ENCODE measurements around the gene CLIC4.

Gene CLIC4

DNA sequence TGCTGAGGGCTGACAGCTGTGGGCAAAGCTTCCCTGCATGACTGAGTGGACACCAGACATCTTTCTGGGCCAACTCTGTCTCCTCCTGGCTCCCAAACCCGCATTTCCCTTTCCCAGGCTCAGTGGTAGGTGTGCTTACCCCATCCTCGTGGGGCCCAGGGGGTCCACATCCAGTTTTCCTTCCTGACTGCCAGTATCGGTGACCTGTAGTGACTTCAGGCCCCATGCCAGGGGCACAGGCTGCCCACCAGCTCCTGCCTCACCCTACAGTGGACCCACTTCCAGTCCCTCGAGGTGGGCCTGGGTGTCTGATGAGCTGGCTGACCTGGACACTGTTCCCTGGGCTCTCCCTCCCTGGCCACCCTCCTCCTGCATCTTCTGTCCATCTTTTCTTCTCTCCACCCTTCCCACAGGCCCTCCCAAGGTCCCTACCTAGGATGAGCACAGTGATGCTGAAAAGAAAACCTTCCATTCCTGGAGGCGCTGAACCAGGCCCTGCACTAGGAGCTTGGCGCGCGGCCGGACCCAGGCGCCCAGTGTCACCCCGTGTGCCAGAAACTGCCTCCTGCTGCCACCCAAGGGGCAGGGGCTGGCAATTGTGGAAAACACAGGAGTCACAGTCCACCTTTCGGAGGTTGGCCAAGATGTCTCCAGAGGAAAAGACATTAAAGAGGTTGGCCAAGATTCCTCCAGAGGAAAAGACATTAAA lies 117.7 kb downstream of the CLIC4 start:
- DNase-seq = no peak

DNA sequence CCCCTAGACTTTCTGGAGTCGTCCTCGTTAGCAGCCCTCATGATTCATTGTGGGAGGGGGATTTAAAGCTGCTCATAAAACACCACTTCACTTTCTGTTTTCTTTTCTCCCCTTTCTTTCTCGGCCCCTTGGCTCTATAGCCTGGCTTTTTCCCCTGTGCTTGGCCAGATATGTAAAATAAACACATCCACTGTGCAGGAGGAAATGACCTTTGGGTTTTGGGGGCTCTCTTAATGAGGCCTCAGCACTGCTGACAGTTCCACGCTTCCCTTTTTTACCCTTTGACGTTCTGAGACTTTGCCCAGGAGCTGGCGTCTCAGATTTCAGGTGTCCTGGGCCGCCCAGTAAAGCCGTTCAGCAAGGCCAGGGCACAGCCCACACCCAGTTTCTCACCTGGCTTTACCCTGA lies 119.1 kb downstream of the CLIC4 start:
- DNase-seq = no peak

DNA sequence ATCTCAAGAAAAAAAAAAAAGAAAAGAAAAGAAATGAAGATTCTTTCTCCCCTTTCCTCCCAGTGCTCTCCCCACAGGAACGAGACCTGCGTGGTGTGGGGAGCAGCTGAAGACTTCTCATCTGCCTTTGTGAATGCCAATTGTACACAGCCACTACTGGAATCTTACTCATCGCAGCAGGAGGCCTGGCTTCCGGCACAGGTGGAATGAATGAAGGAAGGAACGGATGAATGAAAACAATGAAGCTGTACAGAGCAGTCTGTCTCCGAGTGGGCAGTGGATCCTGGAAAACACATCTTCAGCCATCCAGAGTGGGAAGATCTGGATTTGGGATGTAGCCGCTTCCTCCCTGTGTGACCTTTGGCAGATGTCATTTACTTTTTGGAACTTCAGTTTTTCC lies 119.9 kb downstream of the CLIC4 start:
- no peak for DNase-seq

DNA sequence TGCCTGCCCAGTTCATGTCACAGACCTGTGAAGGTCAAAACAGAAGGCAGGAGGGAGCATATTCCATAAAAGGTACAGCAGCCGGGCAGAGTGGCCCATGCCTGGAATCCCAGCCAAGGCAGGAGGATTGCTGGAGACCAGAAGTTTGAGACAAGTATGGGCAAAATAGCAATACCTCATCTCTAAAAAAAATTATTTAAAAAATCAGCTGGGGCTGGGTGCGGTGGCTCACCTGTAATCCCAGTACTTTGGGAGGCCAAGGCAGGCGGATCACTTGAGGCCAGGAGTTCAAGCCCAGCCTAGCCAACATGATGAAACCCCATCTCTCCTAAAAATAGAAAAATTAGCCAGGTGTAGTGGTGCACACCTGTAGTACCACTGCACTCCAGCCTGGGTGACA lies 120.3 kb downstream of the CLIC4 start:
- DNase-seq = no peak

DNA sequence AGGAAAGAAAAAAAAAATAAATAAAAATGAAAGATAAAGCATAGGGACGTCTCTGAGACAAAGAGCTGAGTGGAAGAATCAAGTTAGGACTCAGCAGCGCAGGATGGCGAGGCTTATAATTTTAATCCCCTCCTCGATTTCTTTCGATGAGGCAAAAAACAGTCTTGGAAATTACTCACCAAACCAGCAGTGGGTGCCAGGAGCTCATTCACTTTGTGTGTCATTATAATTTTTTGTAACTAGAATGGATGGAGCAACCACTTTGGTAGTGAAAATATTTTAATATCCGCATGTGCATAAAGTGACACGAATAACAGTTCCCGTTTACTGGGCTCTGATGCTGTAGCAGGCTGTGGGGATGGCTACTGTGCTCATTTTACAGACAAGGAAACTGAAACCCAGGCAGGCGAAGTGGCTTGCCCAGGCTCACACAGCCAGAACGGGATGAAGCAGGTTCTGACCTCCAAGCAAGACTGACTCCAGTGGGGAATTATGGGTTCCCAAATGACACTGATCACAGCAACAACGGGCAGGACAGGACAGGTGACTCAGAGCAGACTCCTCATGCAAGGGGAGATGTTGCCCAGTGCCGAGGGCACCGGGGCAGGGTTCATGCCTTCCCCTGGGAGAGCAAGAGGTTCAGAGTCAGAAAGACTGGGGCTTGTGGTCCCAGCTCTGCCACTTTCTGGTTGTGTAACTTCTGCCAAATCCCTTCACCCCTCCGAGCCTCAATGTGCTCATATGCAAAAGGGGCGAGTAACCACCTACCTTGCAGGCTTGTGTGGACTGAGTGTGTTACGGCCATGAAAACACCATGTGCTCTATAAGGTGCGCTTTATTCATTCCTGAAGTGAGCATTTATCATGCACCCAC lies 121.2 kb downstream of the CLIC4 start:
- DNase-seq = no peak

DNA sequence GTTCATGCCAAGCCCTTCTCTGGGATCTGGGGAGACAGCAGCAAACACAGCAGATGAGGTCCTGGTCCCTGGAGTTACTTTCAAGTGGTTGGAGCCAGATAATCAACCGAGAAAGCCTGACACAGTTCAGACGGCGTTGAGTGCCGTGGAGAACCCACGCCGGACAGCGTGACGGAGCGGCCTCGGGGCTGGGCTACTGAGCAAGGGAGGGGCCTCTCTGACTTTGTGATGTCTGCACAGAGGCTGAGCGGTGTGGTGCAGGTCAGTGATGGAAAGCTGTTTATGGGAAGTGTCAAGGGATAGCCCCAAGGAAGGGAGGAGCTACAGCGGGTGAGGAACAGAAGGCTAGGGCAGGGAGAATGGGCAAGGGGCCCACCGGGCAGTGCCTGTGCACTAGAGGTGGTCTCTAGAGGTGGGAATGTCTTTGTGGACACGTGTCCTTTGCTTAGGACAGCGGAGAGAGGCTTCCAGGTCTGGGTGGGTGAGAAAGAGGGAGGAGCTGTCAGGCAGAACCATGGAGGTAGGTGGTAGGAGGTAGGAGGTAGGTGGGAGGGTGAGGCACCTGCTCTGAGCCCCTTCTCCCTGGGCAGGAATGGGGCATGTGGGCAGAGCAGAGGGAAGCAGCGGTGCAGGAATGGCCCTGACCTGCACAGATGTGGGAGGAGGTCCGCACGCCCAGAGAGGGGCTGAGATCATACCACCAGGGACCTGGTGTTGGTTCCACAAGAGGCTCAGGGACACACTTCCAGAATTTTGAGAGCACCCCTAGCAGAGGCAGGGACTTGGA lies 122.0 kb downstream of the CLIC4 start:
- DNase-seq = no peak

DNA sequence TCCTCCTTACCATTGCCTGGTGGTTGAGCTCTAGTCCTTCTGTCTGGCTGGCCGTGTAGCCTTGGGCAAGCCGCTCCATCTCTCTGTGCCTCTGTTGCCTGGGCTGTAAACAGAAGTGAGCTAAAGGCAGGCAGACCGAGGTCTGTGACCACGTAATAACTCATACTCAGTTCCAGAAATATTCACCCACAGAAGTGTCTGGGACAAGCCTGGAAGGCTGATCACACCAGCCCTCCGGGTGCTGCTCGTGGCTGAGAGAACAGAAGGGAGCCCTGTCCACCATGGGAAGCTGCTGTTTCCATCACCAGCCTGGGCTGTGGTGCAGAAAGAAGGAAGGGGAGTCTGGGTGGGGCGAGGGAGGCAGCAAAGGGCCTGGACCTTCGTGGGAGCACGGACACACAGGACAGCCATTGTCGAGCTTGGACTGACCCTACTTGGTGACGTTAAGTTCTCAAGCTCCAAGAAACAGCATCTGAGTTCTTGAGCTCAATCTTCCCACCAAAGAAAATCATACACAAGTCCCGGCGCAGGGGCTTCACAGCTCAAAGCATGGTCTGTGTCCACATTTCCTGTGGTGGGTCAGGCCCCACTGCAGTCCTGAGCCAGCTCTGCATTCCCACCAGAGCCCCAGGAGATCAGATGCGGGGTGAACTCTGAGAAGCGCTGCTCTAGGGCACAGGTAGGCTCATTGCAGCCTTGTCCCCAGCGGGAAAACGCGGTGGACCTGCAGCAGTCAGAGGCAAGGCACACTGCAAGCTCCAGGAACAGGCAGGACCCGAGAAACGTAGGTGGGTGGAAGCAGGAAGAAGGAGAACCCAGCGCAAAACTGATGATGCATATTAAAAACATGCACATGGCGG lies 123.0 kb downstream of the CLIC4 start:
- no peak for DNase-seq

DNA sequence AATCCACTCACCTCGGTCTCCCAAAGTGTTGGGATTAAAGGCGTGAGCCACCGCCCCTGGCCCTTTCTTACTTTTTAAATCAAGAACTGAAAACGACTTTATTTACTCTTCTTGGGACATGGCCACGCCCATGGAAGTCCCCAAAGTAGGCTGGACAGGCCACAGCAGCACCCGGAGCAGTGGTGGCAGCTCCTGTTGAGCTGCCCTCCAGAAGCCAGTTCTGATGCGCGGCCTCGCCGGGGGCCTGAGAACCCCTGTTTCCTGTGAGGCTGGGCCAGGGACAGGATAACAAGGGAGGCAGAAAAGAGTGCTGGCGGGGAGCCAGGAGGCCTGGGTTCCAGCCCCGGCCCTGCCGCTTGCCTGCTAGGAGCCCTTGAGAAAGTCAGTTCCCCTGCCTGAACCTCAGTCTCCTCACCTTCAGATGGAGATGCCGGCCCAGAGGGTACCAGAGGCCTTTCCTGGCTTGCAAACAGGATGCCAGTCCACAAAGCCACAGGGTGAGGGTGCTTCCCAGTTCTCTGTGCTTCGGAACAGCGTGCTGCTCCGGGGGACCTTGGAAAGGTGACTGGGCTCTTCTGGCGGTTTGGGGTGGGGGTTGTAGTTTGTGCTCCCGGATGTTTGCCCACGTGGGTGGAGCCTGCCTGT lies 125.4 kb downstream of the CLIC4 start:
- no peak for DNase-seq

DNA sequence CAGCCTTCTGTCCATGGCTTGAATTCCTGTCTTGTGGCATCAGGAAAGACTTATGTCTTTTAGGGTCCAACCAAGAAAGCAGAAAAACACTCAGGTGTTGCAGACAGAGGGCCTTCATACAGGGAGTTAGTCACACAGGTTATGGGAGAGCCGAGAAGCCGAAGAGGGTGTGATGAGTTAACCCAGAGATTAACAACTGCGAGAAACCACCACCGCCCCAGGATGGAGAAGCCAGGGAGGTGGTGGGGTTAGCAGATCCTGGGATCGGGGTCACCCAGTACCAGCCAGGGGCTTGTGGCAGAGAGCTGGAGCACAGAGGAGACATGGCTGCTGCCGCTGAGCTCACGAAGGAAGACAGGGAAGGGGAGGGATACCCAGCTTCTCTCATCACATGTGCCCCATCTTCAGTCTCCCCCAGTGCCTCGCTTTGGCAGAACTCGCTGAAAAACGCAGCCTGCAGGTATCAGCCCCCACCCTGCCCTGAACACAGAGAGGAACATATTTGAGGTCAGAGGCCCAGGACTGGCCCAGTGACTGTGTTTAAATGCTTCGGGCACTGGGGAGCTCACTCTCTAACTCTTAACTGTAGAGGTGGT lies 126.2 kb downstream of the CLIC4 start:
- DNase-seq = no peak

DNA sequence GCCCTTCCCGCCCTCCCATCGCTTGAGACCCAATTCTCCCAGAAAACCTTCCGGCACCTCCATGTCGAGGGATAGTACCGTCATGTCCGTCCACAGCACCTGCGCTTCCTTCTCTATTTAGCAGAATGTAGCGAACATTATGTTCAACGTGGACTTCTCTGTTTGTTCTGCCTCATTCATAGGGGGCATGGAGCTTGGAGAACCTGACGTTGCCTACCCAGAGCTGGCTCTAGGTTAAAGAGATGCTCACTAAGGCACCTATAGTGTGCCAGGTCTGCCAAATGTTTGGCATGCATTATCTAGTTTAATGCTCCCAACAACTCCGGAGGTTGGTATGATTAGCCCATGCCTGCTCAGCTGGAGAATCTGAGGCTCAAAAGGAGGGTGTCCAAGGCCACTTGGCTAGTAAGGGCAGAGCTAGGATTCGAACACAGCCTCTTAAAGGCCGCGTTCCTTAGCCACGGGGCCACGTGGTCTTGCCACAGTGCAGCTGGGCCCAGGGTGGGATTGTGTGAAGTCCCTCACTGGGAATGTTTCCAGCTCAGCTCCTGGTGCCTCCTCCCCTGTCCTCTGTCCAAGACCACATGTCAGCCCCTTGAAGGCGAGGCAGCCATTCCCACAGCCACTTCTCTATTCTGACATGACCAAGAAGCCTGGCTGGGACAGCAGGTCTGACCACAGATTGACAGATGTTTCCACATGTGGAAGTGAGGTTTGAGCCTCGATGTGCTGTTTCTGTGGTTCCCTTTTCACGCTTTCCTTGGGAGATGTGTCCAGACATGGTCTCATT lies 127.0 kb downstream of the CLIC4 start:
- no peak for DNase-seq

DNA sequence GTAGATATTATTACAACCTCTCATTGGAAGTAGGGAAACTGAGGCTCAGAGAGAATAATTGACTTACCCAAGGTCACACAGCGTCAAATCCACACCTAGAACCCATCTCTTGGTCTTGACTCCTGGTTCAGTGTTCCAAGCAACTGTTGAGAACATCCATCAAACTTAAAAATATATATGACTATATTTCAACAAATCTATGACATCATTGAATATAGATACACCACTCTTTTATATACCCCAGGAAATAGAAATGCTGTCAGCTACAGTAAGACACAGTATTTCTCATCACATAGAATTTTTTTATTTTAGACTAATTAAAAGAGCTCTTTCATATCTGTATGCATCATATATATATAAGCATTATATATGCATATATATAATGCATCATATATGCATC lies 127.9 kb downstream of the CLIC4 start:
- DNase-seq = no peak

DNA sequence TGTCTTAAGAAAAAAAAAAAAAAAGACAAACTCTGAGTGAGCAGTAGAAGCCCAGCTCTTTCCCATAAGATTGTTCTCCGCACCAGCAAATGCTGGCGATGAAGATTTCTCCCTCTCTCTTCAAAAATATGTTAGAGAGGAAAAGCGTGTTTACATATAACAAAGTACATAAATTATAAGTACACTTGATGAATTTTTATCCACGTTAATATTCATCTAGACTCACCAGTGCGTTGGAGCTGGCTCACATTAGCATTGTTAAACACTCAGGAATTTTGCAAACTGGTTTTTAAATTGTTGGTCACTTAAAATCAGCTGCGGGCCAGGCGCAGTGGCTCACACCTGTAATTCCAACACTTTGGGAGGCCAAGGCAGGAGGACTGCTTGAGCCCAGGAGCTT lies 128.8 kb downstream of the CLIC4 start:
- DNase-seq = no peak

DNA sequence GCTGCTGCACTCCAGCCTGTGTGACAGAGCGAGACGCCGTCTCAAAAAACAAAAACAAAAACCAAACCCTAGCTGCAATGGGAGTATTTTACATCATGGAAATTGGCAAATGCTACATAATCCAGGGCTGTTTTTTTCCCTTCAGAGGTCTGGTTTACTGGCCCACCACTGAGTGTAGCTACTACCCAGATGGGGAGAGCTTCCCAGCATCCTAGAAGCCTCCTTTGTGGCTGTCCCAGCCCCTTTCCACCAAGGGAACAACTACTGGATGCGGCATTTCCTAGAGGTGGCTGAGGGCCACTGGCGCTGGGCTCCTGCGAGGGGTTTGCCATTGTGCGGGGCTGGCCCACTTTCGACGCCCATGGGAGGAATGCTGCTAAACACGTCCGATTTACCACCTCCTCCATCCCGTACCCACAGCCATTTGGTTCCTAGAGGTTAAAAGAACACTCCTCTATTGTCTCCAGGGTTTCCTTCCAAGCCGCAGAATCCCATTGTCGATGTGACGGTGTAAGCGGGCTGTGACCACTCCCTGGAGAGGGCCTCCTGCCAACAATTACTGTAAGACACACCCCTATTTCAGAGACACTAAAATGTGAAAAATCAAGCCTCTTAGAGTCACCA lies 129.5 kb downstream of the CLIC4 start:
- no peak for DNase-seq

DNA sequence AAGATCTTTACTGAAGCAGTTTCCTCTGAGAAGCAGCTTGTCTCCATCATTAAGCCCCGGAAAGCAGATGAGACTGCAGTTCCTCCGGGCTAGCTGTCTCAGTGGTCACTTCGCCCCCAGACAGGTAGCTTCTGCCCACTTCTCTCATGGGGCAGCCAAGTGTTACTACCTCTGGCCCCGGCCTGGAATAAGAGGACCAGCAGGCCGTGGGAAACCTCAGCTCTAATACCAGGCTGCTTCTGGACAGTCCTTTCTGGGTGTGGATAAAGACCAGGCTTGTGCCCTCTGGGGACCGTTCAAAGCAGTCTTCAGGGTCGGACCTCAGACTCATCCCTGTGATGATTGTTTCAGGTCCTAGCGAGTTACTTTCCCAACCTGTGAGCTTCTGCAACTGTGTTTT lies 130.0 kb downstream of the CLIC4 start:
- DNase-seq = no peak

DNA sequence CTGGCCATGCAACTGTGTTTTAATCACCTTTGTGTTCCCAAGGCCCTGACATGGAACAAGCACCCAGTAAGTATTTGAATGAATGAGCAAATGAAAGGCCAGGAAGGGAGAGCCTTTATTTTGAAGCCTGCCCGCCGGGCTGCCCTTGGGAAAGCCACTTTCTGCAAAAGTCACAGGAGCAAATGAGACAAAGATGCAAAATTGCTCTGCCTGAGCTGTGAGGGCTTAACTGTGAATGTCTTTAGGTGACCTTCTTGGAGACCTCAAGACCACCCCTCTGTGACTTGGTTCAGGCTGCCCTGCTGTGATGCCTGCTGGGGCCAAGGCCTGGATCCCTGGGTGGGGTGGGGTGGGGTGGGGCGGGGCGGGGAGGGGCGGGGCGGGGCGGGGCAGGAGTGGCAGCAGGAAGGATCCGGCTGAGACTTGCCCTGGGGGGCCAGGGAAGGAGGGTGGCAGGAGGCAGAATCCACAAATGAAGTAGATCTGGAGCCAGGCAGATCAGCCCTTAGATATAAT lies 130.8 kb downstream of the CLIC4 start:
- no peak for DNase-seq

DNA sequence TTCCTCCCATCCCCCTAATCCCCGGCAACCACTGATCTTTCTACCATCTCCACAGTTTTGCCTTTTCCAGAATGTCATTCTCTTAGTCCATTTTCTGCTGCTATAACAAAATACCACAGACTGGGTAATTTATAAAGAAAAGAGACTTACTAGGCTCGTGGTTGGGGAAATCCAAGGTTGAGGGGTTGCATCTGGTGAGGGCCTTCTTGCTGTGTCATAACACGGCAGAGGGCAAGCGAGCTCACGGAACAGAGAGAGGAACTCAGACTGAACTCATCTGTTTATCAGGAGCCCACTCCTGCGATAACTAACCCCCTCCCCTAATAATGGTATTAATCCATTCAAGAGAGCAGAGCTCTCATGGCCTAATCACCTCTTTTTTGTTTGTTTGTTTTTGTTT lies 132.8 kb downstream of the CLIC4 start:
- no peak for DNase-seq

DNA sequence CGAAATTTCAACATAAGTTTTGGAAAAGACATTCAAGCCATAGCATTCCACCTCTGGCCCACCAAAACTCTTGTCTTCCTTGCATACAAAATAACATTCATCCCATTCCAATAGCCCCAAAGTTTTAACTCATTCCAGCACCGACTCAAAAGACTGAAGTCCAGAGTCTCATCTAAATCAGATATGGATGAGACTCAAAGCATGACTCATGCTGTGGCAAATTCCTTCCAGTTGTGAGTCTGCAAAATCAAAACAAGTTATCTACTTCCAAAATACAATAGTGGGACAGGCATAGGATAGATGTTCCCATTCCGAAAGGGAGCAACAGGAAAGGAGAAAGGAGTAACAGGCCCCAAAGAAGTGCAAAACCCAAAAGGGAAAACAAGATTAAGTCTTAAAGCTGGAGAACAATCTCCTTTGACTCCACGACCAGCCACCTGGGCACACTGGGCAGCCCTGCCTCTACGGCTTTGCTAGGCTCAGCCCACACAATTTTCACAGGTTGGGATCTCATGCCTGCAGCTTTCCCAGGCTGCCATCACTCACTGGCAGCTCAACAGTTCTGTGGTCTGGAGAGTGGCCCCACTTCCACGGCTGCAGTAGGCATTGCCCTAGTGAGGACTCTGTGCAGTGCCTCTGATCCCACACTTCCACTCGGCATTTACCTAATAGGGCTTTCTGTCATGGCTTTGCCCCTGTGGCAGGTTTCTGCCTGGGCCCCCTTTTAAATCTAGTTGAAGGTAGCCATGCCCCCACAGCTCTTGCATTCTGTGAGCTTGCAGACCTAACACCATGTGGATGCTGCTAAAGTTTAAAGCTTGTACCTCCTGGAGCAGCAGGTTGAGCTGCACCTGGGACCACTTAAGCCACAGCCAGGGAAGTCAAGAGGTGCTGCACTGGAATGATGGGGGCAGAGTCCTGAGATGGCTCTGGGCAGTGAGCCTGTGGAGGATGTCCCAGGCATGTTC lies 133.8 kb downstream of the CLIC4 start:
- DNase-seq = no peak

DNA sequence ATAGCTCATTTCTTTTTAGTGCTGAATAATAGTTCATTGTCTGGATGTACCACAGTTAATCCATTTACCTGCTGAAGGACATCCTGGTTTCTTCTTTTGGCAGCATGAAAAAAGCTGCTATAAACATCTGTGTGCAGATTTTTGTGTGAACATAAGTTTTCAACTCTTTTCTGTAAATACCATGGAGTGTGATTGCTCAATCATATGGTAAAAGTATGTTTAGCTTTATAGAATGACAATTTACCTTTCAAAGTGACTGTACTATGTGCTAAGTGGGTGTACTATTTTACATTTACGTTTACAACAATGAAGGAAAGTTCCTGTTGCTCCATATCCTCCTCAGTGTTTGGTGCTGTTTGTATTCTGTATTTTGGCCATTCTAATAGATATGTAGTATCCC lies 135.8 kb downstream of the CLIC4 start:
- no peak for DNase-seq

DNA sequence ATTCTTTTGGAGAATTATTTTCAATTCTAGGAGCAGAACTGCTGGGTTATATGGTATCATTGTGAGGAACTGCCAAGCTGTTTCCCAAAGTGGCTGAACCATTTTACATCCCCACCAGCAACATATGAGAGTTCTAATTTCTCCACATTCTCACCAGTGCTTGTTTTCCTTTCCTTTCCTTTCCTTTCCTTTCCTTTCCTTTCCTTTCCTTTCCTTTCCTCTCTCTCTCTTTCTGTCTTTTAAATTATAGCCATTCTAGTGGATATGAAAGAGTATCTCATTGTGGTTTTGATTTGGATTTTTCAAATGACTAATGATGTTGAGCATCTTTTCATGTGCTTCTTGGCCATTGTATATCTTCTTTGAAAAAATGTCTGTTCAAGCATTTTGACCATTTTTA lies 139.5 kb downstream of the CLIC4 start:
- DNase-seq = no peak
